GM18951 (cell line): ENCODE data around the gene PHC2.

ENCODE experiments used
- POLR2A ChIP-seq: IDR thresholded peaks from 4 replicates; pipeline ENCODE4 v1.6.1; 2011; ENCODE audit warnings: mild to moderate bottlenecking; ENCODE audit not compliant: insufficient read length, insufficient read depth; ENCODE audit errors: extremely low read depth
- in situ Hi-C: fragments of 300-500 bp; cut with MboI; formaldehyde crosslinking; loops from one replicate; pipeline ENCODE4 v1.12.0; 2022; ENCODE audit warnings: low sequenced_read_pairs, mixed read lengths, inconsistent platforms; ENCODE audit not compliant: unreplicated experiment

PHC2 gene

GRCh38 chr1:33287317-33287716 lies 143.6 kb downstream of the PHC2 start:
- in situ Hi-C loops = no loop called here
- no peak for TF ChIP-seq POLR2A

DNA sequence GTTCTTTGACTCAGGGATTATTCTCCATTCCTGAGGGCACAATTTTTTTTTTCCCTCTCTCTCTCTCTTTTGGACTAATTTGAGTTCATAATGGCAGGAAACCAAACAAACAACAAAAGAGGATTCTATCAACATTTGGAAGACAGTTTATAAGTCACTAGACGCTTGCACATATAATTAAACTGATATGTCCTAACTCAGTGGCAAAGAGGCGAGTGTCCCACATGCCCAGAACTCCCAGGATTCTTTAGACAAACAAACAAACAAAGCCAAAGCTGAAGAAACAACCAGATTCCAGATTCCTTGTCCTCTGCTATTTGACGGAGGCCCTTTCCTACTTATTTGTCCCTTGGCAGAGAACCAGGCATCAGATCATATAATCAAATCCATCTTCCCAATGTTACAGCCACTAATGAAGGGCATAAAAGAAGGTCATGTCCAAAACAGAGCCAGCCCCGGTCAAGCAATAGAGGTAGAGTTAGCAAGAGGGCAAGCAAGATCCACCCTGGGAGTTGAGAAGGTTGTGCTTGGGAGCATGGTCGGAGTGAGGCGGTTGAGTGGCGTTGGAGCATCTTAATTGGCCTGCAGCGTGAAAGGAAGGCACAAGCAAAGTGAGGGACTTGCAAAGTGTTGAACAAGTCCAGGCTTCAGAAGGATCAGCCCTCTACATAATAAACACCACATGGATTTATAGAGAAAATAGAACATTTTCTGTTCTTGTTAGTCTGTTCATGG lies 144.3 kb downstream of the PHC2 start:
- TF ChIP-seq POLR2A = no peak

DNA sequence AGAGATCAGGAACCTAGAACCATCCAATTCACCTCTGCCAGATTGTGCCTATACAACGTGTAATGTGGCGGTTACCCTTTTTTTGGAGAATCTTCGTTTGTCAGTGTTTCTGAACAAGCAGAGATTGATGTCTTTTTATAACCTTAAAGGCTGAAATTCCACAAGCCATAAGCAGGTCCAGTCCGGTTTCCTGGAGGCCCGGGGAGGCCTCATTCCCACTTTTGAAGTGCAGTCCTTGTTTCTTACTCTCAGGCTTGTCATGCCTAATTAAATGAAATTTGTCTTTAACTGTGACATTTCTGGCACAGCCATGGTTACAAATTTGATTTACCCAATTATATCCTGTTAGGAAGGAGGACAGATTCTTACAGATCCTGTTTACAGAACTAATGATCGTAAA lies 146.8 kb downstream of the PHC2 start:
- no peak for TF ChIP-seq POLR2A
- in situ Hi-C loops = no loop called here

More for the DNA sequence above, 144.3 kb downstream of the PHC2 start:
- in situ Hi-C loops = no loop called here

DNA sequence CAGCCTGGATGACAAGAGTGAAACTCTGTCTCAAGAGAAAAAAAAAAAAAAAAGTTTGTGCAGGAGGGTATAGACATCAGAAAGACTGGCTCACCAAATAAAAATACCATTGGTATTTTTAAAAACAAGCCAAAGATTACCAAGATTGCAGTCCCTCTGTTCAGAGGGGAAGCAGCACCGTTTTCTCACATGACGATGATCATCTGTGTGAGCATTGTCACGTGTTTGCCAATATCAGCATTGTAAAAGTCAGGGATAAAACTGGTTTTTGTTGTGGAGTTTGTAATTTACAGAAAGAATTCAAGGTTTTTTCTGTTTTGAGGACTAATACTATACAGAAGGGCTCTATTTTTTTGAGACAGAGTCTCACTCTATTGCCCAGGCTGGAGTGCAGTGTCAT lies 148.1 kb downstream of the PHC2 start:
- no peak for TF ChIP-seq POLR2A
- in situ Hi-C loops = no loop called here

GRCh38 chr1:33281554-33282303 lies 149.2 kb downstream of the PHC2 start:
- no peak for TF ChIP-seq POLR2A
- in situ Hi-C loops = no loop called here

DNA sequence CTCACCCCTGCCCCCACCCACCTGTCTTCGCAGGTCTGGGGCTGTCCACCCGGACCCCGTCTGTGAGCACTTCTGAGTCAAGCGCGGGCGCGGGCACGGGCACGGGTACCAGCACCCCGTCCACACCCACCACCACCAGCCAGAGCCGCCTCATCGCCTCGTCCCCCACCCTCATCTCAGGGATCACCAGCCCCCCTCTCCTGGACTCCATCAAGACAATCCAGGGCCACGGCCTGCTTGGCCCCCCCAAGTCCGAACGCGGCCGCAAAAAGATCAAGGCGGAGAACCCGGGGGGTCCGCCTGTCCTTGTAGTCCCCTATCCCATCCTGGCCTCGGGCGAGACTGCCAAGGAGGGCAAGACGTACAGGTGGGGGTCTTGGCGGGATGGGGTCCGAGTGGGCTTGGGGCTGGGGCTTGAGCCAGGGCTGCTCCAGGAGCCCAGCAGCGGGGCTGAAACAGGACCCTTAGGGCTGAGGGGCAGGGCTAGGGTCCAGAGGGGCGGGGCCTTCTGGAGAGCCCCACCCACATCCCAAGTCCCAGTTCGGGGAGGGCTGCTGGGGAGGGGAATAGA lies 150.7 kb downstream of the PHC2 start:
- in situ Hi-C loops = no loop called here
- no peak for TF ChIP-seq POLR2A

DNA sequence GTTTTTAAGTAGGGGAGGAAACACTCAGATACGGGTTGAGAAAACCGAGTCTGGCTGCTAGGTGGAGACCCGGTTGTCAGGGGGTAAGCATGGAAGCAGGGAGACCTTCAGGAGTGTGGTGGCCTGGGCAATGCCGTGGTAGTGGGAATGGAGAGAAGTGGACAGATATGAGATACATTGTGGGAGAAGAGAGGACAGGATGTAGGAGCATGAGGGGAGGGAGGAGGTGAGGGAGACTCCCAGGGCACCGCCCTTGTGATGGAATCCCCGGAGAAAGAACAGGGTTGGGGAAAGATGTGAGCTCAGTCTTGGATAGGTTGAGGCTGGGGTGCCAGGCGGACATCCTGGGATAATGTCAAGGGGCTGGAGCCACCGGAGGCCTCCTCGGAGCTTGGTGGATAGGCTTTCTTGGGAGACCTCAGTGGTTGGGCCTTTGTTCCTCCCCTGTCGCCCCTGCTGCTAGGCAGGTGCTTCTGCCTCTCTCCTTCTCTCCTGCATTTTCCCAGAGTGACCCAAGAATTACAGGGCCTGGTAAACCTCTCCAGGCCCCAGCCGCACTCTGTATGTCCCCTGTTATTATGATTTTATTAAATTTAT lies 153.3 kb downstream of the PHC2 start:
- TF ChIP-seq POLR2A = no peak
- in situ Hi-C loops = no loop called here

GRCh38 chr1:33276573-33277298 lies 154.2 kb downstream of the PHC2 start:
- no peak for TF ChIP-seq POLR2A
- in situ Hi-C loops = no loop called here

DNA sequence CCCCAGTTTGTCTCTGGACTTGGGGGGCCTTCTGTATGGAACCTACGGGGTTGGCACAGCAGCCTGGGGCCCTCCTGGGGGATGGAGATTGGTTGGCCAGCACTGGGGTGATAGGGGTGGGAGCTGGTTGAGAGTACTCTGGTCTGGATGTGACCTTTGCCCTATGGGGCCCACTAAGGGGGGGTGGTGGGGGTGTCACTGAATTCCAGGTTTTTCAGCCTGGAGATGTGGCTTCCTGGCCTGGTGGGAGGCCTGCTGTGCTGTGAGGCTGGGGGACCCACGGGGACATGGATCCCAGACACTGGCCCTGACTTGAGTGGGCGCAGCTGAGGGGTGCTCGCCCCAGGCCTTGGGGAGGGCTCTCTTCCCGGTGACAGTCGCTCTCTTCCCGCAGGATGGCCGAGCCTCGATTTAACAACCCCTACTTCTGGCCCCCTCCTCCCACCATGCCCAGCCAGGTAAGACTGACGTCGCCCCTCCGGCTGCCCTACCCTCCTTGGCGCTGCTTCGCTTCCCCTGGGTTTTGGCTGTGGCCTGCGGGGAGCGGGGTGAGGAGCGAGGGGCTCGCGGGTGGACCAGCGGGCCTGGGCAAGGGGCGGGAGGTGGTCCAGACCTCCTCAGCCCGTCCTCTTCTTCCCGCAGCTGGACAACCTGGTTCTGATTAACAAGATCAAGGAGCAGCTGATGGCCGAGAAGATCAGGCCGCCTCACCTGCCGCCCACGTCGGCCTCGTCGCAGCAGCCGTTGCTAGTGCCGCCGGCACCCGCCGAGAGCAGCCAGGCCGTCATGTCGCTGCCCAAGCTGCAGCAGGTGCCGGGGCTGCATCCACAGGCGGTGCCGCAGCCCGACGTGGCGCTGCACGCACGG lies 155.0 kb downstream of the PHC2 start:
- no peak for TF ChIP-seq POLR2A
- in situ Hi-C loops = no loop called here

- no peak for TF ChIP-seq POLR2A
- in situ Hi-C loops = no loop called here
Observed at GRCh38 chr1:33275195-33275594, 155.7 kb downstream of the PHC2 start.

GRCh38 chr1:33274446-33274845 lies 156.4 kb downstream of the PHC2 start:
- no peak for TF ChIP-seq POLR2A
- in situ Hi-C loops = no loop called here

- no peak for TF ChIP-seq POLR2A
- in situ Hi-C loops = no loop called here
Observed at GRCh38 chr1:33273961-33274371, 156.9 kb downstream of the PHC2 start.
